HG02678 (cell line): ENCODE results near the gene HIPK2.

ENCODE experiments used
- ATAC-seq: cut with Tn5 transposase; IDR thresholded peaks from one replicate; pipeline ENCODE4 v1.9.1; 2021; ENCODE audit warnings: mild to moderate bottlenecking, moderate library complexity; ENCODE audit not compliant: unreplicated experiment

The HIPK2 gene

GRCh38 chr7:139737221-139738100 lies 40.3 kb downstream of the HIPK2 start:
- no peak for ATAC-seq

- no peak for ATAC-seq
Observed at GRCh38 chr7:139735912-139736595, 41.7 kb downstream of the HIPK2 start.

GRCh38 chr7:139735466-139735865 lies 42.3 kb downstream of the HIPK2 start:
- no peak for ATAC-seq

- no peak for ATAC-seq
Observed at GRCh38 chr7:139734395-139734794, 43.4 kb downstream of the HIPK2 start.

GRCh38 chr7:139733751-139734150 lies 44.0 kb downstream of the HIPK2 start:
- ATAC-seq = no peak

- no peak for ATAC-seq
Observed at GRCh38 chr7:139732471-139733167, 45.2 kb downstream of the HIPK2 start.

GRCh38 chr7:139731802-139732470 lies 45.9 kb downstream of the HIPK2 start:
- ATAC-seq = no peak

GRCh38 chr7:139730746-139731612 lies 46.8 kb downstream of the HIPK2 start:
- ATAC-seq = peak; percentile 84

GRCh38 chr7:139728203-139728602 lies 49.6 kb downstream of the HIPK2 start:
- no peak for ATAC-seq

- no peak for ATAC-seq
Observed at GRCh38 chr7:139727151-139727705, 50.6 kb downstream of the HIPK2 start.

DNA sequence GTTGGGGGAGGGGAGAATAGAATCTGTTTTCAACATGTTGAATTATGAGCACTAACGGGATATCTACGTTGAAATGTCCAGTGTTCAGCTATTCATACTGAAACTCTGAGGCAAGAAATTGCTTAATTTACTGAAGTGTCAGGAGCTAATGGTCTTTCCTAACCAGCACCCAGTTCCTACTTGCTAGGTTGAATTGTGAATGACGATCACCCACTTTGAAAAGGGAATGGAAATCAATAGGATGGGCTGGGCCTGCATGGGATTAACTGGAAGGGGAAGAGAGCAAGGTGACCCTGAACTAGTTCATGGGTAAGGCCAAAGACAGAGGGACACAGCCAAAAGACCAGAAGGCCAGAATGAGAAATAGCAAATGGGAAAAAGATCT lies 51.3 kb downstream of the HIPK2 start:
- ATAC-seq = no peak

DNA sequence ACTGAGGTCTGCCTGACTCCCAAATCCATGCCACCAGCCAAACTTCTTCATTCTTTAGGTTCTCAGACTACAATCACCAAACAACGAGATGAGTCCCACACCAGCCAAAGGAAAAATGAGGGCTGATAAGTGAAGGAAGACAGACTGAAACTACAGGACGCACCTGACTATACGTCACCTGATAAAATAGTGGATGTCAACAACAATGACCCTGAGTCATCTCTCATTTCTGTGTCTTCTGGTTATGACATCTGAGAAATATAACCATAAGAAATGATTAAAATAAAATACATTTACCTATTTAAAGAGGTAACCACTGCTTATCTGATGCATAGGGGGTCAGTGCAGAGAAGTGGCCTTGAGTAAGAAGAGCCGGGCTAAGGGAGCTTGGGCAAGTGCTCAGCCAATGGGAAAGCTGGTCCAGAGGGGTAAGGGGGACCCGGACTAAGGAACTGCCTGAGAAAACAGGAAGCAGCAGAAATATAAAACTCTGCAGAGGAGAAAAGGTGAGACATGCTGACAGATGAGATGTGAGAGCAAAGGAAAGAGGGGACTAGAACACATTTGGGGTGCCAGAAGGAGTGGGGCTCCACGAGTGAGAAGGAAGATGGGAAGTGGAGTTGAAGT lies 51.8 kb downstream of the HIPK2 start:
- ATAC-seq = no peak

- ATAC-seq = peak; percentile 85
Observed at GRCh38 chr7:139725077-139725476, 52.7 kb downstream of the HIPK2 start.

GRCh38 chr7:139722604-139723003 lies 55.2 kb downstream of the HIPK2 start:
- ATAC-seq = no peak

DNA sequence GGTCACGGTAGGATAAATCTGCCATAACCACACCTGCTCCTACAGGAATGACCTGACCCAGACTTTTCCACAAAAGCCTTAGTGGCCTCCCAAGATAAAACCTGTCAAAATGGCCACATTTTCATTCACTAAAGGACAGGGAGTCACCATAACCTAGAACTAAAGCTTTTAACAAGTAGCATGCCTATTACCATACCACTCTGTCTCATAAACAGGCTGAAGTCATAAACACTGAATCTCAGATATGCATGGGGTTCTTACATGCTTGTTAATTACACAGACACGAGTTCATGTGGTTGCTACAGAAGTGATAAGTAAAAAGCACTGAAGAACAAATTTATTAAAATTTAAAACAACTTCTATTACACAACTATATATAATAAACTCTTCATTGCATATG lies 56.0 kb downstream of the HIPK2 start:
- ATAC-seq = no peak

GRCh38 chr7:139721417-139721816 lies 56.4 kb downstream of the HIPK2 start:
- no peak for ATAC-seq

DNA sequence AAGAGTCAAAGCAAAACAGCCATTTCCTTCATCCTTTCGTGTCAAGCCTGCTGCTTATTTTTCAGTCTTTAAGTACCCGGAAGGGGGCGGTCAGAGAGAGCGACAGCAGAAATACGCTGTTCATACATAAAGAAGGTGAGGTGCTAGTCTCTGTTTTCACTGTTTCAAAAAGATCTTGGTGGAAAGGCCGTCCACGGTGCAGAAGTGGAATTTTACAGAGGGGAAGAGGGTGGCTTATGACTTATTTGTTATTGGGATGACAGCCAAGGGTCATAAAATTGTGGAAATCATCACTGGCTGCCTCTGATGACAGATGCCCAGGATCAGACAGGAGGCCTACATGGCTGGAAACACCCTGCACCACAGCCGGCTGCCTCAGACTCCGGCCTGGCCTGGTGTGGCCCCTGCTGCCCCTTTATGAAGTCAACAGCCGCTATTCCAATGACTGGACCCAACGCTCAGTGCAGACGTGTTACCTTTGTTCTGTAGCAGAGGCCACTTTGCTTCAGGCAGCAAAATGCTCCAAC lies 57.0 kb downstream of the HIPK2 start:
- no peak for ATAC-seq

DNA sequence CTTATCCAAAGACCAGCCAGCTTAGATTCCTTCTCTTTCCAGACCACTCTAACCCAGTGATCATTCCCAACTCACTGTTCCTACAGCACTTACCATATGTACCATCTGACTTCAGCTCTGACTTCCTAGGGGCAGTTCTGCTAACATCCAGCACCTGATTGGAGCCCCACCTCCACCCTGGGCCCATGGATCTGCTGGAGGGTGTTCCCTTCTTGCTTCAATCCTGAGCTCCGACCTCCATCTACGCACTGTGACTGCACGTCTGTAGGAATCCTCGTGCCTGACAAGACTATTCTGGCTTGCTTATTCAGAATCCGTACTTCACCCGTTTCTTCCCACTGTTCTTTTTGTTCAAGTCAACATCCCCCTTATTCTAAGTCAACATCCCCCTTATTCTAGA lies 57.6 kb downstream of the HIPK2 start:
- ATAC-seq = no peak

- no peak for ATAC-seq
Observed at GRCh38 chr7:139718859-139719258, 58.9 kb downstream of the HIPK2 start.
